Anterior cingulate cortex (tissue), 58 donors: ENCODE results near the gene TUBB1.
"Not testable (repeated sequence)": the region's sequence is repeated elsewhere in the genome, so short reads cannot be mapped to it uniquely, and the experiment has no call there.

Experiments
- DNase-seq, 58 donors: peaks; one replicate each; lab custom pipeline; 2025; lab: John Stamatoyannopoulos, UW

Gene TUBB1

DNA sequence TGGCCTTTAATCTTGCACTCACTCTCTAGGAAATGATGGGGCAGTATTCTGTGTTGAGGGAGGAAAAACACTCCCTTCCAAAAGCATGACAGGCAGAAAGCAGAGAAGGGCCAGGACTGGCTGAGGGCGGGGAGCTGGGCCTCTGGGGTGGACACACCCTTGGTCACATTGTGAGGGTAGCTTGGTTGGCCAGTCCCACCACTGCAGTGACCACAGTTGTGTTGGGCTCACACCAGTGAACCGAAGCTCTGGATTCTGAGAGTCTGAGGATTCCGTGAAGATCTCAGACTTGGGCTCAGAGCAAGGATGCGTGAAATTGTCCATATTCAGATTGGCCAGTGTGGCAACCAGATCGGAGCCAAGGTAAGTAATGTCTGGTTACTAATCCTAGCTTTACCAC, at the start of gene TUBB1:
Gene TUBB1 (plus strand): TSS at position 213 of the 400 bp plus-strand sequence. CDS start 94 bp downstream, at position 307.
- DNase-seq: no peak

DNA sequence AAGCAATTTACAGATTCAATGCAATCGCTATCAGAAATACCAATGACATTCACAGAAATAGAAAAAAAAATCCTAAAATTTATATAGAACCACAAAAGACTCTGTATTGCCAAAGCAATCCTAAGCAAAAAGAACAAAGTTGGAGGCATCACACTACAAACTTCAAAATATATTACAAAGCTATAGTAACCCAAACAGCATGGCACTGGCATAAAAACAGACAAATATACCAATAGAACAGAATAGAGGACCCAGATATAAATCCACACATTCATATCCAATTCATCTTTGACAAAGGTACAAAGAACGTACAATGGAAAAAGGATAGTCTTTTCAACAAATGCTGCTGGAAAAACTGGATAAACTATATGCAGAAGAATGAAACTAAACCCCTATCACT, 49.8 kb upstream of the TUBB1 start:
- DNase-seq: no peak

DNA sequence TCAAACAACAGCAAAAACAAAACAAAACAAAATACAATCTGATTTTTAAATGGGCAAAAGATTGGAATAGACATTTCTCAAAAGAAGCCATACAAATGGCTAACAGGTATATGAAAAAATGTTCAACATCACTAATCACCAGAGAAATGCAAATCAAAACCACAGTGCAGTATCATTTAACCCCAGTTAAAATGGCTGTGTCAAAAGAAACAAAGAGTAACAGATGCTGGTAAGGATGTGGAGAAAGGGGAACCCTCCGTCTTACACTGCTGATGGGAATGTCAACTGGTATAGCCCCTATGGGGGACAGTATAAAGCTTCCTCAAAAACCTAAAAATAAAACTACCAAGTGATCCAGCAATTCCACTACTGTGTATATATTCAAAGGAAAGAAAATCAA, 49.1 kb upstream of the TUBB1 start:
- DNase-seq: no peak

DNA sequence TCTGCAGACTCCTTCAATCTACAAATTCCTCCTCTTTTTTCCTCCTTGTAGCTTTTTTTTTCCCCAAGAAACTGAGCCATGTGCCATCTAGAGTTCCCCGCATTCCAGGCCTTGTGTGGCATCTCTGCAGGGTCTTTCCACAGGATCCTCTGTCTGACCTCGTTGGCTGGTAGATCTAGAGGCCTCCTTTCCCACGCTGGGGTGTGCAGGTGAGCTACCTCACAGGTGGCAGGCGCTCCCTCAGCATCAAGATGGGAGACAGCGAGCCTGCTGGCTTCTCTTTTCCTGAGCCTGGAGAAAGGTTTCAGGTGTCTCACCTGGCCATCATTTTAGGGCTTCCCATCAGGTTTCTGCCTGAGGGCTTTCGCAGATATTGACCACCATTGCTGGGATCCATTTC, 47.8 kb upstream of the TUBB1 start:
- DNase-seq: no peak

DNA sequence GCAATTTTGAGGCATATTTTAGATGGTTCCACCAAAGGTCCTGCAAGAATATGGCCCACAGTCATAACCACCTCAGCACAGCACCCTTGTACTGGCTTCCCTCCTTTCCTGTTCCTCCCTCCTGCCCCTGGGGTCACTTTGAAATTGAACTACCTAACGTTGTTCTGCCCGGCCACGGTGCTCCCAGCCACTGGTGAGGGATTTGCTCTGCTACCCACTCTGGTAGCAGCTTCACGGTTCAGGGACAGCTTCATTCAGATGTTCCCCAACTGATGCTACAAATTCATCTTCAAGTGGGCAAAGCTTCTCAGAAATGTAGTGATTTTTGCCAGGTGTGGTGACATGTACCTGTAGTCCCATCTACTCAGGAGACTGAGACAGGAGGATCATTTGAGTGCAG, 46.0 kb upstream of the TUBB1 start:
- DNase-seq: no peak

DNA sequence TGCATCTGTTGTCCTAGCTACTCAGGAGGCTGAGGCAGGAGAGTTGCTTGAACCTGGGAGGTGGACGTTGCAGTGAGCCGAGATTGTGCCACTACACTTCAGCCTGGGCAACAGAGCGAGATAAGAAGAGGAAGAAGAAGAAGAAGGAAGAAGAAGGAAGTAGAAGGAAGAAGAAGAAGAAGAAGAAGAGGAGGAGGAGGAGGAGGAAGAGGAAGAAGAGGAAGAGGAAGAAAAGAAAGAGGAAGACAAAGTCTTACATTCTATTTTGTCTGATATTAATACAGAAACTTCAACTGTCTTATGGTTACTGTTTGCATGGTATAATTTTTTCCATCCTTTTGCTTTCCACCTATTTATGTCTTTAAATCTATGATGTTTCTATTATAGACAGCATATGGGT, 45.4 kb upstream of the TUBB1 start:
- DNase-seq: no peak

DNA sequence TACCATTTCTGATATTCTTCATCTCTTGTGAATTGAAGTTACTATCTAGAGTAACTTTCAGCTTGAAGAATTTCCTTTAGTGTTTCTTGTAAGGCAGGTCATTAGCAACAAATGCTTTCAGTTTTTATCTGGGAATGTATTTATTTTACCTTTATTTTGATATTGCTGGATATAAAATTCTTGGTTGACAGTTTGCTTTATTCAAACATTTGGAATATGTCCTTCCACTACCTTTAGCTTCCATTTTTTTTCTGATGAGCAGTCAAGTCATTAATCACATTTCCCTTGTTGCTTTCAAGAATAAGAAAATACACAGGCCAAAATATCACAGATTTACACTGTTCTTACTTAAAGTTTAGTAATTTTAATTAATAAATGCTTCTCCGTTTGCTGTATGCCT, 43.9 kb upstream of the TUBB1 start:
- DNase-seq: no peak

DNA sequence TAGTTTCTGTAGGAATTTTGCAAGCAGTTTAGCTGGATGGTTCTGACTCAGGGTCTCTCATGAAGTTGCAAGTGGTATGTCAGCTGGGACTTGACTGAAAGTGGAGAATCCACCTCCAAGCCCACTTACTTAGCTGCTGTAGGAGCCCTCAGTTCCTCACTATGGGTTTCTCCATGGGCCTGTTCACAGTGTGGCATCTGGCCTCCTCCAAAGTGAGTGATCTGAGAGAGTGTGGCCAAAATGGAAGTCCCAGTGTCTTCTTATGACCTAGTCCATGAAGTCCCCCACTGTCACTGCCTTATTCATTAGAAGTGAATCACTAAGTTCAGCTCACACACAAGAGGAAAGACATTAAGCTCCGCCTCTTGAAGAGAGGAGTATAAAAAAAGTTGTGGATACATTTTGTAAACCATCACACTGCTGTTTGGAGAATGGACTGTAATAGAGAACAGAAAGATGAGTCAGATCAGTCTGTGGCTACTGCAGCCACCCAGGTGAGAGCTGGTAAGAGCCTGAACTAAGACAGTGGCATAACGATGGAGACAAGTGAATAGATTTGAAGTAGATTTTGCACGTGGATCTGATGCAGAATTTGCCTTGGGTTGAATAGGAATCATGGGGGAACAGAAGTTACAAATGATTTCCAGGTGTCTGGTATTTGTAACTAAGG, 43.0 kb upstream of the TUBB1 start:
- DNase-seq: no peak

DNA sequence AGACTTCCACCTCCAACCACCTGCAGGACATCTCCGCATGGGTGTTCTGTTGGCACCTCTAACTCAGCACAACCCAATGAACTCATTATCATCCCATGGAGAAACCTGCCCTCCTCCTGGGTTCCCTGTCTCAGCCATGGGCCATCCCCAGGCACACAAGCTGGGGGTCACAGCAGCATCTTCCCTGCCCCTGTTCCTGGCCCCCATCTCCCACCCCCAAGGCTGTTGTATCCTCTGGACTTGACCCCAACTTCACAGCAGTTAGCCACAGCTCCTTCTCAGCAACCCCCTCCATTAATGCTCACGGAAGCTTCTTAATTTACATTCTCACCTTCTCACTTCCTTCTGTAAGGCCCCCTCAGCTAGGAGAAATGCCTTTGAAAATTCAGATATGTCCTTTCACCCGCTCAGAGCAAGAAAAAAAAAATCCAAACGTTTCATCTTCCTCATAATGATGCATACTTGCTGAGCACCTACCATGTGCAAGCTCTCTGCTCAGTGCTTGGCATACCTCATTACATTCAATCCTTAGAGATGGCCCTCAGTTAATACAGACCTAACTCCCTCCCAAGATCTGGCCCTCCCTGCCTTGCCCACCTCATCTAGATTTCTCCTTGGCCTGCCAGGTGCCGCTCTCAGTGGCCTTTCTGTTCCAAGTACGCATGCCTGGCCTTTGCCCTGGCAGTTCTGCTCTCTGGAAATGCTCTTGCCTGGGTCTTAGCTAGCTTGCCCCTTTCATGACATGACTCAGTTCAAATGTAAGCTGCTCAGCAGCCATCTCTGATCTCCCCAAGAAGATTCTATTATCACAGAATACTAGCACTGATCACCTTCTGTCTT, 40.7 kb upstream of the TUBB1 start:
- no peak for DNase-seq

DNA sequence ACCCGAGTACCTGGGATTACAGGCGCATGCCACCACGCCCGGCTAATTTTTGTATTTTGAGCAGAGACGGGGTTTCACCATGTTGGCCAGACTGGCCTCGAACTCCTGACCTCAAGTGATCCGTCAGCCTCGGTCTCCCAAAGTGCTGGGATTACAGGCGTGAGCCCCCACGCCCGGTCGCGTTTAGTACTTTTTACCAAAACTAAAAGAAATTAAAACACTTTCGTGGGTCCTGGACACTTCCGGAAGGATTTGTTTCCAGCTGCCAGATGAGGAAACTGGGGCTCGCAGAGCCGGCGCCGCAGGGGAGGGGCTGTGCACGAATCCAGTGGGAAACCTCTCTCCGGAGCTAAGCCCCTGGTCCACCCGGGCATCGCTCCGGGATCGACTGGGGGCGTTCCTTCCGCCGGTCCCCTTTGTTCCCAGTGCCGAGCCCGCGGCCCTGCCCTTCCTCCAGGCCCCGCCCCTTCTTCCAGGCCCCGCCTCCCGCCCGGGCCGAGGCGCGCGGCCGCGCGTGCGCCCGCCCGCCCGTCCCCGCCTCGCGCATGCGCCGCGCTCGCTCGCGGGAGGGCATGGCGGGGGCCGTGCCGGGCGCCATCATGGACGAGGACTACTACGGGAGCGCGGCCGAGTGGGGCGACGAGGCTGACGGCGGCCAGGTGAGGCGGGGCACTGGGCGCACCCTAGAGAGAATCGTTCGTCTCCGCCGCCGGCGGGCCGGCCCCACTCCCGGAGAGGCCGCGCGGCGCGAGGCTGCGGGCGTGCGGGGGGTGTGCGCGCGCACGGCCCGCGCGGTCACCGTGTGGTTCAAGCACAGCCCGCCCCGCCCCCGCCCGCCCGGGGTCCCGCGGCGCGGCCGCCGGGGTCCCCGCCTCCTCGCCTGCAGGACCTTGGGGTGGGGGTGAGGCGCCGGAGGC, 38.3 kb upstream of the TUBB1 start, which contains the start of gene NELFCD:
Gene NELFCD (plus strand): TSS at position 546 of the 917 bp plus-strand sequence. CDS start 54 bp downstream, at position 600.
- peak in 56 of 58 donors; percentile 15 to 85 (median 74) for DNase-seq

DNA sequence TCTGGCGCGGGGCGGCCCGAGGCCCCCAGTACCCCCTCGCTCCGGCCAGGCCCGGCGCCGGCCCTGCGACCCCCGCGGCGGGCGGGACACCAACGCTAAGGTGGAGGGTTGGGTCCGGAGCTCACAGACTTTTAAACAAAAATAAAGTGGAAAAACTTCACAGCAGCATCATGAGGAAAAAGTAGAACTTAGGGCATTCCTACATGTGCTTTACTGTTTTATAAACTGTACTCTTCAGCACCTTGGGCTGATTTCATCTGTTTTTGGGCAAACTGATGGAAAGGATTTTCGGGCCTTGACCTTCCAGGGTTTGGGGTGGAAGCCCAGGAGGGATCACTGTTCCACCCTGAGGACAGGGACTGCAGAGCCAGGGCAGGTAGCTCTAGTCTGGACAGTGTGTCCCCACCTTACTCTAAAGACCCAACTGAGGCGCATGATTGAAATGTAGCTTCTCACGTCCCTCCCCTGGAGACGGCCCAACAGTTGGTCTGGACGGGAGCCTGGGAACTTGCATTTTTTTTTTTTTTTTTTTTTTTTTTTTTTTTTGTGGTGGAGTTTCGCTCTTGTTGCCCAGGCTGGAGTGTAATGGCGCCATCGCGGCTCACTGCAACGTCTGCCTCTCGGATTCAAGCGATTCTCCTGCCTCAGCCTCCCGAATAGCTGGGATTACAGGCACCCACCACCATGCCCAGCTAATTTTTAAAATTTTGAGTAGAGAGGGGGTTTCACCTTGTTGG, 37.4 kb upstream of the TUBB1 start:
- DNase-seq: no peak

DNA sequence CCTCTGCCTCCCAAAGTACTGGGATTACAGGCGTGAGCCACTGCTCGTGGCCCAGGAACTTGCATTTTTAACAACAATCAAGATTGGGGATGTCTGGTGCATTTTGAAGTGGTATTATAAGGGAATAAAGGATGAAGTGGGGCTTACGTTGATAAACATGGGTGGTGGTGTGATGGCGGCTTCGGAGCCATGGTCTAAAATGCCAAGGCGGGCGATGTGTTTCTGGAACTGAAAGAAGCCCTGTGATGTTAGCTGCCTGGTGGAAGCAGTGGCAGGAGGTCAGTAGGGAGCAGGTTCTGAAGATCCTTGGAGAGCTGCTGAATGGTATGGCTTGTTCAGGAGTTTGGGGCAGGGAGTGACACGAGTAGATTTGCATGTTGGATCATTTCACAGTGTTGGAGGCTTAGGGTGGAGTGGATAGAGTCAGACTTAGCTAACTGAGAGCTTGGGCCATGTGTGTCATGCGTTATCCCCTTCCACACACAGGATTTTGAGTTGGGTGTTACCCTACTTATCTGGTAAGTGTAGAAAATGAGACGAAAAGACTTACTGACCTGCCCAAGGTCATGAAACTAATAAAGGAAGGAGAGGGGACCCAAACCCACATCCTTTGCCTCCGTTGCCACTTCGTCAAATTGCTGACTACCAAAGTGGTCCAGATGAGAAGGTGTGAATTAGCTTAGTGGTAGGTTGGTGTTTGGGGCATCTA, 36.7 kb upstream of the TUBB1 start:
- DNase-seq: no peak

DNA sequence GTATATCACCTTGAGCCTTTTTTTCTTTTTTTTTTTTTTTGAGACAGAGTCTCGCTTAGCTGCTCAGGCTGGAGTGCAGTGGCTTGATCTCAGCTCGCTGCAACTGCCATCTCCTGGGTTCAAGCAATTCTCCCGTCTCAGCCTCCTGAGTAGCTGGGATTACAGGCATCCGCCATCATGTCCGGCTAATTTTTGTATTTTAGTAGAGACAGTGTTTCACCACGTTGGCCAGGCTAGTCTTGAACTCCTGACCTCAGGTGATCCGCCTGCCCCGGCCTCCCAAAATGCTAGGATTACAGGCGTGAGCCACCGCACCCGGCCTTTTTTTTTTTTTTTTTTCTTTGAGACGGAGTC, 36.1 kb upstream of the TUBB1 start:
- DNase-seq: not testable (repeated sequence)

DNA sequence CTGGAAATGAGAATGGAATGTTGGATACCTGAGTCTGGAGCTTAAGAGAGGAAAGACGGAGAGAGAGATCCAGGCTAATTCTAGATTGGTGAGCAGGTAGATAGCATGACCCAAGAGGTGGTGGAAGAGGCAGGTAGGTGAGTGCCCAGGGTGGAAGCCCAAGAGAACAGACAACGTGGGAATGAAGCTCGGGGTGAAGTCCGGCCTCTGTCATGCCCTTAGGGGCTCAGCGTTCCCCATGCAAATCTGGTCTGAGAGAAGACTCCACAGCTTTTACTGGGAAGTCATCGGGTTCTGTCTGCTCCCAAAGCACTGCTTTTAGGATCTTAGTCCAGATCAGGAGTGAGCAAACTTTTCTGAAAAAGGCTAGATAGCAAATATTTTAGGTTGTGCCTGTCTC, 34.5 kb upstream of the TUBB1 start:
- DNase-seq: no peak

DNA sequence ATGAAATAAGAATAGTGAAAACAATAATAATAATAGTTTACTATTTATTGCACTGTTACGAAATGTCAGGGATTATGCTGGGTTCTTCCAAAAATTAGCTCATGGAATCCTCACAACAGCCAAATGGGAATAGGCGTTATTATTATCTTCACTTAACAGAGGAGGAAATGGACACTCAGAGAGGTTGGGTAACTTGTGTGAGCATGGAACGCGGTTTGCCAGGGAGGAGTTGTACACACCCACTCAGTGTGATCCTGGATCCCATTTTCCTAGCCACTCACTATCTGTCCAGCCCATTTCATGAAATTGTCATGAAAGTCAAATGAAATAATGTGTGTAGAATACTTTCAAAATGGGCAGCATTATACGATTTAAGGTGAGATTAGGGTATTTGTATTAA, 33.6 kb upstream of the TUBB1 start:
- DNase-seq: no peak

DNA sequence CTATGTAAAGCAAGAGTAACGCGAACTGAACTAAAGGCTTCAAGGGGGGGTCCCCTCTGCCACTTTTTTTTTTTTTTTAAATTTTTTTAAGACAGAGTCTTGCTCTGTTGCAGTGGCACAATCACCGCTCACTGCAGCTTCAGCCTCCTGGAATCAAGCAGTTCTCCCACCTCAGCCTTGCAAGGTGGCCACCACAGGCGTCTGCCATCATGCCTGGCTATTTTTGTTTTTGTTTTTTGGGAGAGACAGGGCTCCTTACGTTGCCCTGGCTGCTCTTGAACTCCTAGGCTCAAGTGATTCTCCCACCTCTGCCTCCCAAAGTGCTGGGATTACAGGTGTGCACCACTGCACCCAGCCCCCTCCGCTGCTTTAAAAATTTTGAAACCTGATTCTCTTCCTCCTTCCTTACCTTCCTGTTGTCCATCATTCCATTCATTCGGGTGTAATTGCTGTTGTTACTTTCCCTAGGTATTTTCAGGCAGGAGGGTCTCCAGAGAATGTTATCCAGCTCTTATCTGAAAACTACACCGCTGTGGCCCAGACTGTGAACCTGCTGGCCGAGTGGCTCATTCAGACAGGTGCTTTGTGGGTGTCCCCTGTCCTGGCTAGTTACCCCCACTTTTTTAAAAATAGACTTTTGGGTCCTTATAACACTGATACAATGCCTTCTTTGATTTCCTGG, 32.8 kb upstream of the TUBB1 start:
- no peak for DNase-seq

DNA sequence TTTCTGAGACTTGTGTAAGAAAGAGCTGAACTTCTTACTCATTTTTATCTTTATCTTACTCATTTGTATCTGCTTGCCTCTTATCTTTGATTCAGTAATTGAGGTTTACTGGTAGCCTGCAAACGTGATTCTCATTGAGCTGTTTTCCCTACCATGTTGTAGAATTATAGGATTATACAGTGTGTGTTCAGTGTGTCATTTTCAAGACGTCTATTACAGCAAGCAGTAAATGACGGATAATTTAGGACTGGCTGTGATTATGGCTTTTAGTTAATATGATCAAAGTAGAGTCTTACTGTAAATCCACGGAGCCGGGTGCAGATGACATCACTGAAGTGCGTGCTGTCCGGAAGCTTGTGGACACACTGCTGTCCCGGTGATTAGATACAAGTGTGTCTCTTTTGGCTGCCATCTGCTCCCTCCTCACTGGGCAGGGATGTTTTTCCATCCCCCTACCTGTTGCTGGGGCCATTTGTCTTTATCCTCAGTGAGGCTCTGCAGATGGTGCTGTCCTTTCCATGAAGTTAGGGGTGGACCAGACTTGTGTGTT, 32.2 kb upstream of the TUBB1 start:
- DNase-seq: no peak

DNA sequence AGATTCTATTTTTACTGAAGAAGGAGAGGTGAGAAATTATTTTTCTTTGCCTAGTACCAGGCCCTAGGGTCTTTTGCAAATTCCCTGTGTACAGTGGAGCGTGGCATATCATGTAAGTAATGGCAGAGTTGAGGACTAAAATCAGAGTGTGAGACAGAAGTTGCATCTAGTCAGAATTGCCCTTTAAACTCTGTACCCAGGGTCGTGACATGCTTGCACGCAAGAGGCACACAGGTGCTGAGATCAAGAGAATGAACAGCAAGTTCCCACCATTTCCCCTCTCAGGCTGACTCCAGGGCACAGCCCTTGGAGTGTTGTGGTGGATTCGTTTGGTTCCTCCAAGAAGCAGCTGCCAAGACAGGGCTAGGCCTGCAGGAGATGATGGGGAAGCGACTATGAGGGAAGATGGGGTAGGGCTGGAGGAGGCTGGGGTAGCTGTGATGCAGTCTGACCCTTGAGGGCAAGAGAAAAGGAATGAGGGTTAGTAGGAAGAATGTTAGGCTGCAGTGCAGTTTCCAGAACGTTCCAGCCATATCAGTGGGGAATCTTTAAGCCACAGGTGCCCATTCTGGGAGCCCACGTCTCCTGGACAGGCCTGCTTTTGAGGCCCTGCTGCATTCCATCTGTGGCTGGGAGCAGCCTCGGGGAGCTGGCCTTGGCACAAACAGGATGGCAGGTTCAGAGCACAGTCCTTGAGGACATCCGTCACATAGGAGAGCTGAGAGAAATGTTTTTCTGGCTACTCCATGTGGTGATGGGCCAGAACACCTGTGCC, 31.3 kb upstream of the TUBB1 start:
- no peak for DNase-seq
